ENCODE data around the gene SSBP3.

DNA sequence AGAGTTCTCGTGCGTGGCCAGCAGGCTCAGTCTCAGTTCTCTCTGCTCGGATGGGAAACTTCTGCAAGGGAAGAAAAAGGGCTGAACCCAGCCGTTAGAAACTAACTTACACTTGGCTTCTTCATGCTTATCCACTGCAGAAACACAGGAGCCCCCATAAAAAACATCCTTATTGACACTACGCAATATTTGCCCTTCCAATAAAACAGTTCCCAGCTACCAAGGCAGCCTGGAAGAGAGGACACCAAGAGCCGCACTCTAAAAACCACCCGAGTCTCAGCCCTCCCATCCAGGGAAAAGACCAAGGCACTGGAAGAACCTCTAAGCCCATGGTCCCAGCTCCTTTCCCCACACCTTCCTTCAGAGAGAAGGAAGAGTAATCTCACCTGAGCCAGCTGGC lies 61.1 kb downstream of the SSBP3 start:
- TF ChIP-seq, protein P1, sequence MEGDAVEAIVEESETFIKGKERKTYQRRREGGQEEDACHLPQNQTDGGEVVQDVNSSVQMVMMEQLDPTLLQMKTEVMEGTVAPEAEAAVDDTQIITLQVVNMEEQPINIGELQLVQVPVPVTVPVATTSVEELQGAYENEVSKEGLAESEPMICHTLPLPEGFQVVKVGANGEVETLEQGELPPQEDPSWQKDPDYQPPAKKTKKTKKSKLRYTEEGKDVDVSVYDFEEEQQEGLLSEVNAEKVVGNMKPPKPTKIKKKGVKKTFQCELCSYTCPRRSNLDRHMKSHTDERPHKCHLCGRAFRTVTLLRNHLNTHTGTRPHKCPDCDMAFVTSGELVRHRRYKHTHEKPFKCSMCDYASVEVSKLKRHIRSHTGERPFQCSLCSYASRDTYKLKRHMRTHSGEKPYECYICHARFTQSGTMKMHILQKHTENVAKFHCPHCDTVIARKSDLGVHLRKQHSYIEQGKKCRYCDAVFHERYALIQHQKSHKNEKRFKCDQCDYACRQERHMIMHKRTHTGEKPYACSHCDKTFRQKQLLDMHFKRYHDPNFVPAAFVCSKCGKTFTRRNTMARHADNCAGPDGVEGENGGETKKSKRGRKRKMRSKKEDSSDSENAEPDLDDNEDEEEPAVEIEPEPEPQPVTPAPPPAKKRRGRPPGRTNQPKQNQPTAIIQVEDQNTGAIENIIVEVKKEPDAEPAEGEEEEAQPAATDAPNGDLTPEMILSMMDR (IDR thresholded peaks at IDR 0.05) = no peak
- TF ChIP-seq POLR2A (IDR thresholded peaks at IDR 0.05) = no peak
